ENCODE measurements around the gene FBLN7. TPM values are rescaled to one million over a fixed set of nuclear protein-coding genes. Genes with fewer than 3 reads are reported as not detected.
"Not testable (repeated sequence)": the region's sequence is repeated elsewhere in the genome, so short reads cannot be mapped to it uniquely, and the experiment has no call there.

FBLN7 gene
- total RNA-seq, 6 experiments from 2014 or later, result 1.2 to 5.4 (median 2.9) TPM

DNA sequence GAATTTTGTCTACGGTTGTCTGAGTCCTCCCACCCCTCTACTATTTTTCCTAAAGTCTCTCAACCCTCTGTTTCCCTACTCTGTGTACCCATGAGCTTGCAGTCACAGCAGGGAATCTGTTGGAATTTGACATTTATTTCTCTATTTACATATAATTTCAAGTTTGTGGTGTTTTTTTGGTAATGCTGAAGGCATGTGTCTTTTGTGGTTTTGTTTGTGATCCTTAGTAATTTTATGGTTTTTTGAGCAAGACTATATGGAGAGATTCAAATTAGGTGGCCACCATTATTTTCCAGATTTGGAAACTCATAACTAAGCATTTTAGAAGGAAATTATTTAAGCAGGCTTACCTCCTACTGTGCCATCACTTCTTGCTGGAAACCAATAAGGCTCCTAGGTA is 27.2 kb upstream of the FBLN7 start:
- Histone ChIP-seq H3K36me3 (peaks cover 0 to 8% (median 0%) of the 10 kb centered on the region in 4 donors), H3K27me3 (no peaks in the 10 kb centered on the region), H3K27ac (no peak overlapping the region), H3K4me1 (no peaks in the 10 kb centered on the region), H3K4me3 (no peak overlapping the region), H3K9me3 (peaks cover 0 to 5% (median 0%) of the 10 kb centered on the region in 4 donors)
- intact Hi-C loops (cut with DNase I), result no loop called here
- WGBS (ENCODE audit: insufficient coverage, low coverage, low lambda C conversion rate, missing lambda C conversion rate), result 100% methylated on average over 1 of the region's 1 CpG
- ATAC-seq (no peak), DNase-seq (no peak)
- TF ChIP-seq, protein P1, sequence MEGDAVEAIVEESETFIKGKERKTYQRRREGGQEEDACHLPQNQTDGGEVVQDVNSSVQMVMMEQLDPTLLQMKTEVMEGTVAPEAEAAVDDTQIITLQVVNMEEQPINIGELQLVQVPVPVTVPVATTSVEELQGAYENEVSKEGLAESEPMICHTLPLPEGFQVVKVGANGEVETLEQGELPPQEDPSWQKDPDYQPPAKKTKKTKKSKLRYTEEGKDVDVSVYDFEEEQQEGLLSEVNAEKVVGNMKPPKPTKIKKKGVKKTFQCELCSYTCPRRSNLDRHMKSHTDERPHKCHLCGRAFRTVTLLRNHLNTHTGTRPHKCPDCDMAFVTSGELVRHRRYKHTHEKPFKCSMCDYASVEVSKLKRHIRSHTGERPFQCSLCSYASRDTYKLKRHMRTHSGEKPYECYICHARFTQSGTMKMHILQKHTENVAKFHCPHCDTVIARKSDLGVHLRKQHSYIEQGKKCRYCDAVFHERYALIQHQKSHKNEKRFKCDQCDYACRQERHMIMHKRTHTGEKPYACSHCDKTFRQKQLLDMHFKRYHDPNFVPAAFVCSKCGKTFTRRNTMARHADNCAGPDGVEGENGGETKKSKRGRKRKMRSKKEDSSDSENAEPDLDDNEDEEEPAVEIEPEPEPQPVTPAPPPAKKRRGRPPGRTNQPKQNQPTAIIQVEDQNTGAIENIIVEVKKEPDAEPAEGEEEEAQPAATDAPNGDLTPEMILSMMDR (IDR thresholded peaks at IDR 0.05), result no peak
- no peak for TF ChIP-seq POLR2A (IDR thresholded peaks at IDR 0.05)

DNA sequence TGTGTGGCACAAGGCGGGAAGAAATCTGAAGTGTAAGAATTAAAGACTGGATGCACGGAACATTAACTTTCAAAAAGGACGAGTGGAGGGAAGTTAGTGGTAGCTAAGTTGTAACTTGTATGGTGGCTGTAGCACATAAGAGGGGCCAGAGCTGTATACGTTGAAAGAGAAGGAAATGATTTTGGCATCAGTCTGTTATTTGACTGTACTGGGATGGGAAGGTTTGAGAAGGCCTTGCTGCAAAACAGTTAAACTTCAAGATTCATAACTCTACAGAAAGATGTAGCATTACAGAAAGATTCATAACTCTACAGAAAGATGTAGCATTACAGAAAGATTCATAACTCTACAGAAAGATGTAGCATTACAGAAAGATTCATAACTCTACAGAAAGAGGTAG is 24.8 kb upstream of the FBLN7 start:
- ATAC-seq; H3K27ac ChIP-seq; H3K27me3 ChIP-seq; H3K4me3 ChIP-seq; H3K4me1 ChIP-seq; H3K9me3 ChIP-seq; DNase-seq; intact Hi-C loops (cut with DNase I): not testable (repeated sequence)
- peaks cover 0 to 10% (median 3%) of the 10 kb centered on the region in 4 donors for H3K36me3 ChIP-seq
- WGBS (ENCODE audit: insufficient coverage, low coverage, low lambda C conversion rate, missing lambda C conversion rate), result 90% methylated on average over 4 of the region's 4 CpGs

DNA sequence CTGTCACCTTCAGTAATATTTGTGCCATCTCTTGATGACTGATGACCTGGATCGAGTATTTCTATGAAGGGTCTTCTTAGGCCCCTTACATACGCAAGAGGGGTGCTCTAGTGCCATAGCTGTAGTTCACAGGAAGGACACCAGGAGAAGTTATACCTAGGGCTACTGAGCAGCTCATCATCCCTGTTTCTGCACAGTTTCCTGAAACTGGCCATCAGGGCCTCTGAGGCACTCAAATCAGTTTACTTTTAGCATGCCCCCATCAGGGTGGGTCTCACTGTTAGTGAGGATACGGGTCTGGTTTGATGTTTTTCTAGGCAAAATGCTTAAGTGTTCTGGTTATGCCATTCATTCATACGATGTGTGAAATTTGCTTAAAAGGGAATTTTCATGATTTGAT is 20.0 kb upstream of the FBLN7 start:
- no peaks in the 10 kb centered on the region for H3K27me3 ChIP-seq
- 88% methylated on average over 2 of the region's 4 CpGs for WGBS (ENCODE audit: insufficient coverage, low coverage, low lambda C conversion rate, missing lambda C conversion rate)
- no peak for DNase-seq
- H3K4me1 ChIP-seq, result no peaks in the 10 kb centered on the region
- peaks cover 0 to 5% (median 1%) of the 10 kb centered on the region in 4 donors for H3K36me3 ChIP-seq
- intact Hi-C loops (cut with DNase I), result no loop called here
- H3K4me3 ChIP-seq, result no peak overlapping the region
- H3K27ac ChIP-seq, result no peak overlapping the region
- TF ChIP-seq, protein P1 (IDR thresholded peaks at IDR 0.05), result no peak
- TF ChIP-seq POLR2A (IDR thresholded peaks at IDR 0.05), result no peak
- no peak for ATAC-seq
- H3K9me3 ChIP-seq, result no peaks in the 10 kb centered on the region

DNA sequence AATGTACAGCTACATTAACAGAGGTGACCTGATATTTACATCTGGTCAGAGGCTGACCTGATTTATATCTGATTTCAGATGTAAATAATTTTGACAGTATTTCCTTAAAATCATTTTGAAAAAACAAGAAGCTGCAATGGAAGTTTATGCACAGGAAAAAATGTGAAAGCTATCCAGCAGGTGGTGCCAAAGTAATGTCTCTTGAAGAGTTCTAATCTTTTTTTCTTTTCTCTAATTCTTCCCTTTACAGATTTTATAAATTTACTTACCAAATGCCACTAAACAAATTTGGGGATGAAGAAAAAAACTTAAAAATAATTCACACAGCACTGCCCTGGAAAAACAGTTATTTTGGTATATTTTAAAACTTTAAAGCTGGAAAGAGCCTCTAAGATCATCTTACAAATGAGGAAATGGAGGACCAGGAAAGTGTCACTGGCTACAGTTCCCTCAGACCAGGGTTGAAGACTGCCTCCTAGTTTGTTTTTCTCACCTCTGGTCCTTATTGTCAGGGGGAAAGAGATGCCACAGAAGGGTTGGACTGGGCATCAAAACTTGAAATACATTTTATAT is 16.4 kb upstream of the FBLN7 start:
- Histone ChIP-seq H3K36me3 (peaks cover 0 to 5% (median 1%) of the 10 kb centered on the region in 4 donors), H3K9me3 (no peaks in the 10 kb centered on the region), H3K4me3 (no peak overlapping the region), H3K27me3 (no peaks in the 10 kb centered on the region), H3K4me1 (no peaks in the 10 kb centered on the region), H3K27ac (no peak overlapping the region)
- ATAC-seq (peak in 3 of 4 donors; percentile 38 to 50 (median 45)), DNase-seq (no peak)
- no peak for TF ChIP-seq POLR2A (IDR thresholded peaks at IDR 0.05)
- TF ChIP-seq, protein P1 (IDR thresholded peaks at IDR 0.05), result peak; percentile 65 to 70 (median 66)
- intact Hi-C loops (cut with DNase I), result no loop called here

DNA sequence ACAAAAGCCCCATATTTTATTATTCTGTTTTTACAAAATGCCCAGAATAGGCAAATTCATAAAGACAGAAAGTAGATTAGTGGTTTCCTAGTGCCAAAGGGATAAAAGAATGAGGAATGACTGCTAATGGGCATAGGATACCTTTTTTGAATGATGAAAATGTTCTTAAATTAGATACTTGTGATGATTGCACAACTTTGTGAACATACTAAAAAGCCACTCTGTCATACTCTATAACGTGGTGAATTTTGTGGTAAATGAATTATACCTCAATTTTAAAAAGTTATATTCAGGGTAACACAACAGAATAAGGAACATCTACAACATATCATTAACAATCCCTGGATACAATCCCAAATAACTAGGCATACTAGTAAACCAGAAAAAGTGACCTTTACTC is 9.1 kb upstream of the FBLN7 start:
- H3K27ac ChIP-seq, result no peak overlapping the region
- 78% methylated on average over 1 of the region's 1 CpG for WGBS (ENCODE audit: insufficient coverage, low coverage, low lambda C conversion rate, missing lambda C conversion rate)
- no peaks in the 10 kb centered on the region for H3K27me3 ChIP-seq
- no peaks in the 10 kb centered on the region for H3K9me3 ChIP-seq
- H3K4me1 ChIP-seq, result no peaks in the 10 kb centered on the region
- no peak overlapping the region for H3K4me3 ChIP-seq
- ATAC-seq (no peak), DNase-seq (no peak)
- intact Hi-C loops (cut with DNase I), result no loop called here
- TF ChIP-seq POLR2A (IDR thresholded peaks at IDR 0.05), result no peak
- TF ChIP-seq, protein P1 (IDR thresholded peaks at IDR 0.05), result no peak
- H3K36me3 ChIP-seq, result no peaks in the 10 kb centered on the region

Measured in right lobe of liver (tissue), 6 donors.